Central memory CD4-positive, alpha-beta T cell (primary cell): ENCODE measurements around the gene KMT2D.

Experiments
- DNase-seq: peaks from one replicate; pipeline ENCODE4 v3.0.0; 2022

The KMT2D gene

GRCh38 chr12:49051777-49052438, 8.7 kb downstream of the KMT2D start:
- no peak for DNase-seq

GRCh38 chr12:49051373-49051764, 9.2 kb downstream of the KMT2D start:
- DNase-seq: no peak

GRCh38 chr12:49050507-49051372, 9.9 kb downstream of the KMT2D start:
- no peak for DNase-seq

GRCh38 chr12:49049566-49050224, 10.9 kb downstream of the KMT2D start:
- DNase-seq: no peak

GRCh38 chr12:49048953-49049352, 11.6 kb downstream of the KMT2D start:
- no peak for DNase-seq

GRCh38 chr12:49046129-49046895, 14.3 kb downstream of the KMT2D start:
- DNase-seq: no peak

GRCh38 chr12:49044660-49045059, 15.9 kb downstream of the KMT2D start:
- DNase-seq: no peak

GRCh38 chr12:49043856-49044258, 16.7 kb downstream of the KMT2D start:
- DNase-seq: peak; percentile 74

GRCh38 chr12:49043241-49043640, 17.4 kb downstream of the KMT2D start:
- DNase-seq: no peak

GRCh38 chr12:49041881-49042484, 18.6 kb downstream of the KMT2D start:
- DNase-seq: no peak

GRCh38 chr12:49041036-49041880, 19.3 kb downstream of the KMT2D start:
- no peak for DNase-seq

- DNase-seq: no peak
These were observed 20.2 kb downstream of the KMT2D start for GRCh38 chr12:49040364-49040855.

- DNase-seq: no peak
These were observed 20.9 kb downstream of the KMT2D start for GRCh38 chr12:49039421-49040363.

- DNase-seq: no peak
These were observed 22.2 kb downstream of the KMT2D start for GRCh38 chr12:49038291-49038955.

GRCh38 chr12:49037947-49038237, 22.7 kb downstream of the KMT2D start:
- no peak for DNase-seq

- DNase-seq: no peak
These were observed 23.3 kb downstream of the KMT2D start for GRCh38 chr12:49037111-49037946.

- DNase-seq: no peak
These were observed 24.6 kb downstream of the KMT2D start for GRCh38 chr12:49036029-49036428.

GRCh38 chr12:49034286-49034622, 26.3 kb downstream of the KMT2D start:
- no peak for DNase-seq
